ENCODE measurements around the gene VPS45.
A peak's percentile ranks its signal among the peaks of the same experiment; 100 is the strongest.
"Not testable (repeated sequence)": the region's sequence is repeated elsewhere in the genome, so short reads cannot be mapped to it uniquely, and the experiment has no call there.

Gene VPS45

GRCh38 chr1:150162862-150163706 lies 95.5 kb downstream of the VPS45 start:
- no peak for DNase-seq

- DNase-seq: no peak
These were observed 96.6 kb downstream of the VPS45 start for GRCh38 chr1:150164224-150164623.

- DNase-seq: no peak
These were observed 97.2 kb downstream of the VPS45 start for GRCh38 chr1:150164779-150165178.

- peak in 1 of 2 experiments; percentile 14 for DNase-seq
These were observed 98.3 kb downstream of the VPS45 start for GRCh38 chr1:150165622-150166612.

GRCh38 chr1:150168960-150169601 lies 101.5 kb downstream of the VPS45 start:
- DNase-seq: peak in 1 of 2 experiments; percentile 19

- DNase-seq: no peak
These were observed 104.2 kb downstream of the VPS45 start for GRCh38 chr1:150171801-150172200.

- DNase-seq: no peak
These were observed 105.6 kb downstream of the VPS45 start for GRCh38 chr1:150173141-150173585.

- no peak for DNase-seq
These were observed 109.0 kb downstream of the VPS45 start for GRCh38 chr1:150176593-150176992.

GRCh38 chr1:150178548-150178947 lies 111.0 kb downstream of the VPS45 start:
- DNase-seq: no peak

GRCh38 chr1:150179867-150180266 lies 112.3 kb downstream of the VPS45 start:
- DNase-seq: no peak

GRCh38 chr1:150180474-150180873 lies 112.9 kb downstream of the VPS45 start:
- DNase-seq: no peak

- no peak for DNase-seq
These were observed 114.7 kb downstream of the VPS45 start for GRCh38 chr1:150182247-150182646.

GRCh38 chr1:150183061-150183460 lies 115.5 kb downstream of the VPS45 start:
- DNase-seq: no peak

- no peak for DNase-seq
These were observed 117.9 kb downstream of the VPS45 start for GRCh38 chr1:150185481-150185880.

- DNase-seq: not testable (repeated sequence)
These were observed 118.8 kb downstream of the VPS45 start for GRCh38 chr1:150186438-150186788.

GRCh38 chr1:150186789-150187559 lies 119.4 kb downstream of the VPS45 start:
- DNase-seq: peak in 1 of 2 experiments; percentile 36

- DNase-seq: no peak
These were observed 120.0 kb downstream of the VPS45 start for GRCh38 chr1:150187560-150187931.

- peak; percentile 21 to 51 for DNase-seq
These were observed 124.4 kb downstream of the VPS45 start for GRCh38 chr1:150192012-150192411.

GRCh38 chr1:150194381-150195031 lies 126.9 kb downstream of the VPS45 start:
- no peak for DNase-seq
